SK-N-MC (cell line): ENCODE results near the gene TSPAN12.

Source experiments
- EZH2 ChIP-seq: fragments of 200-600 bp; sonication (generic); IDR thresholded peaks from one replicate; pipeline ENCODE4 v1.6.1; 2017; ENCODE audit warnings: antibody characterized with exemption
- FOXP2 ChIP-seq: optimal IDR thresholded peaks from 2 replicates; pipeline ENCODE3; 2011; ENCODE audit warnings: mild to moderate bottlenecking, moderate library complexity; ENCODE audit not compliant: insufficient read depth; ENCODE audit errors: extremely low read length, control extremely low read depth
- POLR2AphosphoS5 ChIP-seq: IDR thresholded peaks from 2 replicates; pipeline ENCODE4 v1.6.1; 2012; ENCODE audit warnings: mild to moderate bottlenecking, low read depth, low read length, borderline replicate concordance

GRCh38 chr7:120859459-120859858 is 1.5 kb upstream of the TSPAN12 start:
- TF ChIP-seq POLR2AphosphoS5, result no peak
- no peak for TF ChIP-seq EZH2
- TF ChIP-seq FOXP2, result no peak
